GM12865 (cell line): ENCODE measurements around the gene HSPG2.

Experiments used
- DNase-seq: peaks from one replicate; pipeline ENCODE4 v3.0.0; 2010; ENCODE audit warnings: low read depth
- H3K4me3 ChIP-seq: 2 replicates; pipeline ENCODE4 v1.5.1; 2011; ENCODE audit warnings: mild to moderate bottlenecking, low read depth, low read length, control low read depth
- TF ChIP-seq, protein P1 (sequence below): IDR thresholded peaks from 2 replicates; pipeline ENCODE4 v1.5.1; 2011; ENCODE audit warnings: low read length, control low read depth, low read depth, inconsistent platforms; ENCODE audit not compliant: insufficient read depth; ENCODE audit errors: missing control alignments

HSPG2 gene

DNA sequence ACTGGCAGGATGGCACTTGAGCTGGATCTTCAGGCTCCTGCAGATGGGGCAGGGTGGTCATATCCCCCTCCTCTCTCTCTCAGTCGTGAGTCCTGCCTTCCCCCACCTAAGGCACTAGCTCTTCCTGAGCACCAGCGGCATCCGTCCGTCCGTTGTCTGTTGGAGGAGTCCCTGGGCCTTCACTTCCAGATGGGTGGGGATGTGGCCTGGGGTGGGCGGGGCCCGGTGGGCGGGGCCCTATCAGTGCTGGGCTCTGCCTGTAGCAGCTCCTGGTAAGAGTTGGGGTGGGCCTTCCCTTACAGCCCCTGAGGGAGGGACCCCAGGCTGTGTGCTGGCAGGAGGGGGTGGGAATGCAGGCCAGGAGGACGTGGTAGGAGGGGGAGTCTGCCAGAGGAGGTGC lies 114.8 kb downstream of the HSPG2 start:
- TF ChIP-seq, protein P1, sequence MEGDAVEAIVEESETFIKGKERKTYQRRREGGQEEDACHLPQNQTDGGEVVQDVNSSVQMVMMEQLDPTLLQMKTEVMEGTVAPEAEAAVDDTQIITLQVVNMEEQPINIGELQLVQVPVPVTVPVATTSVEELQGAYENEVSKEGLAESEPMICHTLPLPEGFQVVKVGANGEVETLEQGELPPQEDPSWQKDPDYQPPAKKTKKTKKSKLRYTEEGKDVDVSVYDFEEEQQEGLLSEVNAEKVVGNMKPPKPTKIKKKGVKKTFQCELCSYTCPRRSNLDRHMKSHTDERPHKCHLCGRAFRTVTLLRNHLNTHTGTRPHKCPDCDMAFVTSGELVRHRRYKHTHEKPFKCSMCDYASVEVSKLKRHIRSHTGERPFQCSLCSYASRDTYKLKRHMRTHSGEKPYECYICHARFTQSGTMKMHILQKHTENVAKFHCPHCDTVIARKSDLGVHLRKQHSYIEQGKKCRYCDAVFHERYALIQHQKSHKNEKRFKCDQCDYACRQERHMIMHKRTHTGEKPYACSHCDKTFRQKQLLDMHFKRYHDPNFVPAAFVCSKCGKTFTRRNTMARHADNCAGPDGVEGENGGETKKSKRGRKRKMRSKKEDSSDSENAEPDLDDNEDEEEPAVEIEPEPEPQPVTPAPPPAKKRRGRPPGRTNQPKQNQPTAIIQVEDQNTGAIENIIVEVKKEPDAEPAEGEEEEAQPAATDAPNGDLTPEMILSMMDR: no peak
- no peak for DNase-seq
- H3K4me3 ChIP-seq: no peak overlapping the region

DNA sequence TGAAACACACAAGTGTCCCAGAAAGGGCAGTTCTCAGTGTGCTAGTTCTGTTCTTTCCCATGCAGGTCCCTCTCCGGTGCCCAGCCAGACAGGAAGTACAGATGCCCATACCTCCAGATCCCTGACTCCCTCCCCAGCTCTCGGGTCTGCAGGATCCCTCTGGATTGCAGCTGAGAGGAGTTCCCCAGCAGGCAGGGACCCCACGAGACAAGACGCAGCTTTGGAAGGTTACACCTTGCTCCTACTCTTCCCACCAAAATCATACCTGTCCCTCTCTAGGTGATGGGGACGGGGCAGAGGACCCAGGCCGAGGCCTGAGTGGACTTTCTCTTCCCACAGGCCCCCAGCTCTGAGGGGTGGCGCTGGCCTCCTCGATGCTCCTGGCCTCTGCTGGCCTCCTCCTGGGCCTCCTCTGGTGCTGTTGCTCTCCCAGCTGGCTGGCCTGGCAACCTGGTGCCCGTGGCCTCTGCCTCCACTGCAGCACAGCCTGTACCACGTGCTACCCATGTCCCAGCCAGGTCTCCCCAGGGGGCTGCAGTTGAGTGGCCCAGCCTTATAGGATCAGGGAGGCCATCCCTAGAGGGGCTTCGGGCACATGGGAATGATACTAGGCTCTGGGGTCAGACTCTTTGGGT lies 115.6 kb downstream of the HSPG2 start:
- DNase-seq: no peak
- TF ChIP-seq, protein P1: no peak
- H3K4me3 ChIP-seq: no peak overlapping the region

DNA sequence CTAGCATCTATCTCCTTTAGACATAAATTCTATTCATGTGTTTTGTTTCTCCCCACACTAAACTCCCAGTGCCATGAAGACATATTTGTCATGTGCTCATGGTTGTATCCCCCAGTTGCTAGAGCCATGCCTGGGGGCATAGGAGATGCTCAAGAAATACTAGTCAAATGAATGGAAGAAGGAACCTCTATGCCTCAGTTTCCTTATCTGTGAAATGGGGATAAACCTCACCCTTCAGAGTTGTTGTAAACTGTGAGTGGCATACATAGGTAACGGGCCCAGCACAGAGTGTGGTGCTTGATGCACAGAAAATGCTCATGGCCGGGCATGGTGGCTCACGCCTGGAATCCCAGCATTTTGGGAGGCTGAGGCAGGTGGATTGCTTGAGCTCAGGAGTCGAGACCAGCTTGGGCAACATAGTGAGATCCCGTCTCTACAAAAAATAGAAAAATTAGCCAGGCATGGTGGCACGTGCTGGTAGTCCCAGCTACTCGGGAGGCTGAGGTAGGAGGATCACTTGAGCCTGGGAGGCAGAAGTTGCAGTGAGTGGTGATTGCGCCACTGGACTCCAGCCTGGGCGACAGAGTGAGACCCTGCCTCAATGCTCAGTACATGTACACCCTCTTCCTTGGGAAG lies 116.4 kb downstream of the HSPG2 start:
- TF ChIP-seq, protein P1: no peak
- no peak overlapping the region for H3K4me3 ChIP-seq
- DNase-seq: no peak

DNA sequence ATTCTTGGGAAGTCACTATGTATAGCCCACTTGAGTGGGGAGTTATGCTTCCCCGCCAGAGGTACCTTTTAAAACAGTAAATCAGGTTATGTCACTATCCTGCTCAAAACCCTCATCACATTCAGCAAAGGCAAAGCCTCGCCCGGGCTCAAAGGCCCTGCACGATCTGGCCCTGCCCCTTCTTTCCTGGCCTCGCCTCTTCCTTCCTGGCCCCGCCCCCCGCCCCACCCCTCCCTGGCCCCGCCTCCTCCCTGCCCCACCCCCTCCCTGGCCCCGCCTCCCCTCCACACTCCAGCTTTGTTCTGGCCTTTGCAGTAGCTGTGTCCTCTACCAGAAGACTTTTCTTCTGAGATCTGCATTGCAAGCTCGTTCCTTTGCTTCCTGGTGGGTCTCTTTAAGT lies 118.5 kb downstream of the HSPG2 start:
- peak; percentile 59 for DNase-seq

DNA sequence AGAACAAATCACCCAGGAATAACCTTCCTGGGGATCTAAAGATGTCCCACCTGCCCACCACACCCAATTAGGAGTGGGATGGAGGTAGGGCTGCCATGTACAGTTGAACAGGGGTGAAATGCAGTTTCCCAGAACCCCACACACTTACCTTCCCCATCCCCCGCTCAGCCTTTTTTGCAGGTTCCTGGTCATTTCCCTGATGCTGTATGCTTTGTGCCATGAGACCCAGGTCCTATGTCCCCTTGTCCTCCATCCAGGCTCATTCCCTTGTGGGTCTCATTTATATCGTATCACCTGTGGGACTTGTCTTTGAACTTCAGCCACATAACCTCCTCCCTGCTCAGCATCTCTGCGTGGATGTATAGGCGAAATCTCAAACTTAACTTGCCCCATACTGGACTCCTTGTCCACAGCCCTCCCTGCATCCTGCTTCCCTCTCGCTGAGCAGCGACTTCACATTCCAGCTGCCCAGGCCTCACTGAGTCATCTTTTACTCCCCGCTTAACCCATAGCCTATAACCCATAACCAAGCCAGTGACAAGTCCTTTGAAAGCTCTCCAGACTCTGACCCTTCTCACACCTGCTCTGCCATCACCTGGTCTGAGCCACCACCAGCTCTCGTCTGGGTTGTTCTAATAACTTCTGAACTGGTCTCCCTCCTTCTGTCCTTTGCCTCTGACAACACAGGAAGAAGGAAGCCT lies 120.4 kb downstream of the HSPG2 start:
- DNase-seq: no peak
- TF ChIP-seq, protein P1: no peak
- H3K4me3 ChIP-seq: no peak overlapping the region

More for the DNA sequence above, 118.5 kb downstream of the HSPG2 start:
- TF ChIP-seq, protein P1: no peak
- no peak overlapping the region for H3K4me3 ChIP-seq

DNA sequence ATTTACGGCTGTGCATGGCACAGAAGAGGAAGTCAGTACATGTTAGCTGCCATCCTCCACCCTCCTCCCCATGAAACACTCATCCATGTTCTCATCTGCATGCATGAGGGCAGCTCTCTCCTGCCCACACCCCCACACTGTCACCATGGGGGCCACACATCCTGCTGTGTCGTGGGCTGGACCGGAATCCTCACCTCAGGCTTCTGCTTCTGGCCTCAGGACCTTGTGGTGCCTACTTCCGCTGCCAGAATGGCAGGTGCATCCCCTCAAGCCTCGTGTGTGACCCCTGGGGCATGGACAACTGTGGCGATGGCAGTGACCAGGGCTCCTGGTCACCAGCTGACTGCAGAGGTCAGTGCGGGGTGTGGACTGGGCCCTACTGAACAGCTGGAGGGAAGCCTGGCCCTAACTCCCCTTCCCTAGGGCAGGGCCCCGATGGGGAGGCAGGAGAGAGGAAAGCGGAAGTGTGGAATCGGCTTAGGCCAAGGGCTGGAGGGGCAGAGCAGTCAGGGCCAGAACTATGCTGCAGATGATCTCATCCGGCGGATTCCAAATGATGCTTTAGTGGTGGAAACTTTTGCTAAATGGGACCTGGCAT lies 121.3 kb downstream of the HSPG2 start:
- no peak overlapping the region for H3K4me3 ChIP-seq
- DNase-seq: no peak
- TF ChIP-seq, protein P1: no peak
